ENCODE measurements around the gene MYMK.

The MYMK gene

GRCh38 chr9:133477992-133478850 is 46.5 kb downstream of the MYMK start:
- peak; percentile 19 for DNase-seq

GRCh38 chr9:133477461-133477860 is 47.3 kb downstream of the MYMK start:
- DNase-seq = no peak

- DNase-seq = no peak
Measured at GRCh38 chr9:133476941-133477340, 47.8 kb downstream of the MYMK start.

GRCh38 chr9:133476036-133476931 is 48.5 kb downstream of the MYMK start:
- DNase-seq = no peak

GRCh38 chr9:133475292-133476012 is 49.3 kb downstream of the MYMK start:
- DNase-seq = no peak

GRCh38 chr9:133474853-133475252 is 49.9 kb downstream of the MYMK start:
- no peak for DNase-seq

- DNase-seq = no peak
Measured at GRCh38 chr9:133474215-133474614, 50.5 kb downstream of the MYMK start.

- no peak for DNase-seq
Measured at GRCh38 chr9:133473743-133474142, 51.0 kb downstream of the MYMK start.

- DNase-seq = no peak
Measured at GRCh38 chr9:133472753-133473378, 51.9 kb downstream of the MYMK start.

GRCh38 chr9:133472277-133472645 is 52.5 kb downstream of the MYMK start:
- no peak for DNase-seq

- DNase-seq = no peak
Measured at GRCh38 chr9:133471551-133472276, 53.0 kb downstream of the MYMK start.

GRCh38 chr9:133470988-133471387 is 53.8 kb downstream of the MYMK start:
- no peak for DNase-seq

GRCh38 chr9:133470427-133470924 is 54.3 kb downstream of the MYMK start:
- no peak for DNase-seq

GRCh38 chr9:133468777-133469421 is 55.9 kb downstream of the MYMK start:
- DNase-seq = no peak

- DNase-seq = no peak
Measured at GRCh38 chr9:133468374-133468773, 56.4 kb downstream of the MYMK start.

- no peak for DNase-seq
Measured at GRCh38 chr9:133467101-133467500, 57.7 kb downstream of the MYMK start.

- DNase-seq = no peak
Measured at GRCh38 chr9:133465984-133466383, 58.8 kb downstream of the MYMK start.

GRCh38 chr9:133464638-133465037 is 60.1 kb downstream of the MYMK start:
- no peak for DNase-seq
